Heart right ventricle (tissue), 16 donors: ENCODE data around the gene UBN2. TPM values are rescaled to one million over a fixed set of nuclear protein-coding genes. Genes with fewer than 3 reads are reported as not detected.
A peak's percentile ranks its signal among the peaks of the same experiment; 100 is the strongest.

Experiments used
- ATAC-seq, 8 donors: fragments of 200-7000 bp; cut with Tn5 transposase; one replicate each; pipeline ENCODE4 v1.9.1; 2020; ENCODE audit warnings: mild to moderate bottlenecking in 8 of 8, moderate library complexity in 8 of 8, moderate number of reproducible peaks in 1 of 8
- DNase-seq, 2 donors: peaks; one replicate each; pipeline ENCODE4 v3.0.0-alpha.2; 2020
- H3K27ac ChIP-seq, 10 donors: fragments of 200-600 bp; sonication (generic) in 2 of 10; one replicate each; pipeline versions ENCODE4 v1.5.0 to v1.8.0; 2020 to 2022; ENCODE audit warnings: mild to moderate bottlenecking in 3 of 10
- H3K27me3 ChIP-seq, 7 donors: fragments of 200-600 bp; one replicate each; pipeline ENCODE4 v1.8.0; 2021 to 2022; ENCODE audit warnings: mild to moderate bottlenecking in 2 of 7
- H3K36me3 ChIP-seq, 9 donors: fragments of 200-600 bp; sonication (generic) in 1 of 9; one replicate each; pipeline versions ENCODE4 v1.5.0 to v1.8.0; 2020 to 2022; ENCODE audit warnings: mild to moderate bottlenecking in 2 of 9
- H3K4me1 ChIP-seq, 9 donors: fragments of 200-600 bp; sonication (generic) in 1 of 9; one replicate each; pipeline versions ENCODE4 v1.5.0 to v1.8.0; 2020 to 2022; ENCODE audit warnings: mild to moderate bottlenecking in 4 of 9
- H3K4me3 ChIP-seq, 10 donors: fragments of 200-600 bp; sonication (generic) in 2 of 10; one replicate each; pipeline versions ENCODE4 v1.5.0 to v1.8.0; 2020 to 2022; ENCODE audit warnings: mild to moderate bottlenecking in 7 of 10, moderate library complexity in 2 of 10
- H3K9me3 ChIP-seq, 11 donors: fragments of 200-600 bp in 10 of 11; sonication (generic) in 2 of 11; one replicate each; pipeline versions ENCODE4 v1.5.0 to v1.8.0; 2013 to 2022; ENCODE audit warnings: mild to moderate bottlenecking in 2 of 11, control low read depth in 1 of 11, moderate library complexity in 1 of 11
- CTCF ChIP-seq, 9 donors: fragments of 200-600 bp; sonication (generic) in 2 of 9; IDR thresholded peaks; one replicate each; pipeline versions ENCODE4 v1.5.0 to v1.8.0; 2021 to 2022; ENCODE audit warnings: antibody characterized with exemption in 9 of 9, mild to moderate bottlenecking in 5 of 9, moderate library complexity in 1 of 9
- WGBS, 2 donors: extraction: QIAGEN DNeasy Blood & Tissue Kit; methylation state at CpG; one replicate each; pipeline ENCODE4 v1.1.7; 2013; ENCODE audit warnings: inconsistent platforms in 1 of 2; 5-methylcytosine and 5-hydroxymethylcytosine counted together
- intact Hi-C, 10 donors: fragments of 100-400 bp; cut with DNase I; formaldehyde crosslinking; loops; one replicate each; pipeline versions ENCODE4 v1.11.1 to v1.14.2; 2022
- polyA plus RNA-seq, 2 donors: library from polyadenylated mRNA; stranded (reverse); fragments of 200-250 nt; gene quantifications; one replicate each; pipeline ENCODE4 v1.2.3, GENCODE V29; 2013
- total RNA-seq, 10 donors: library from RNA; stranded (reverse); fragmentation: NEBNext Ultra II Directional in 3 of 10; extraction: Animal tissue kit (Norgen Biotek cat#: 25700) in 3 of 10; gene quantifications; one replicate each; pipeline versions ENCODE4 v1.2.1 to v1.2.4, GENCODE V29; 2021 to 2023
- donor health status: Arrhythmogenic right ventricular cardiomyopathy.
- donor health status: ischemic (EF 13 %, LVEDD 7.1; RV severe dilation, severe dysfunction).
- donor health status: healthy with polysubstance abuse.
- donor health status: DM: no; HTN: yes; CAD: no.
- donor health status: DM: no; HTN: no; CAD: no.
- donor health status: ischemic (EF 25% LVEDD 6.9; RV normal size, moderate dysfunction).
- donor health status: ischemic (EF 25% LVEDD 5.7; RV mildly dilated, moderate dysfunction).
- donor health status: healthy.
- donor health status: DM: yes; HTN: yes; CAD: no.
- donor health status: Ischemic cardiomyopathy.
- donor health status: ischemic (EF 35%, LVEDD 5.7; RV mildly dilated, moderate dysfunction).
- donor health status: nonischemic (EF 11% LVEDD 7.7; RV severe dilation, severe dysfunction).
- donor health status: DM: yes; HTN: yes; CAD: no.
- donor health status: PGD.
- donor health status: ischemic (EF 29% LVEDD 5.4; RV normal size, mild dysfunction).
- donor health status: nonischemic (EF 23%, LVEDD 6.1; RV moderate dilation, normal function).

UBN2 gene
- total and polyA plus RNA-seq, 12 donors, result 1.3 to 27.0 (median 21.4) TPM

GRCh38 chr7:139334399-139335150, 103.5 kb downstream of the UBN2 start:
- no peak for DNase-seq
- no peak for ATAC-seq
- Histone ChIP-seq H3K27ac (no peak overlapping the region), H3K27me3 (no peaks in the 10 kb centered on the region), H3K4me1 (peaks cover 0 to under 1% (median 0%) of the 10 kb centered on the region in 9 donors), H3K9me3 (peaks cover 0 to 4% (median 0%) of the 10 kb centered on the region in 11 donors), H3K36me3 (no peaks in the 10 kb centered on the region), H3K4me3 (no peak overlapping the region)
- intact Hi-C loops, result no loop called here
- WGBS, 2 donors, result 93 to 94% methylated on average over 4 of the region's 4 CpGs
- TF ChIP-seq CTCF (IDR thresholded peaks at IDR 0.05), result no peak

GRCh38 chr7:139339025-139339424, 108.0 kb downstream of the UBN2 start:
- Histone ChIP-seq H3K4me1 (peaks cover 0 to 20% (median 13%) of the 10 kb centered on the region in 9 donors), H3K9me3 (peaks cover 0 to 8% (median 0%) of the 10 kb centered on the region in 11 donors)
- 95 to 96% methylated on average over 2 of the region's 2 CpGs for WGBS, 2 donors

GRCh38 chr7:139339698-139340036, 108.6 kb downstream of the UBN2 start:
- intact Hi-C loops, result loop anchor here in 3 of 10 donors (1.0 to 2.0 kb wide), 2 partner anchors 19 to 20 kb away; partner anchors contain the start of gene LUC7L2 (in 3 of the 3)
- Histone ChIP-seq H3K4me3 (peak overlapping the region; percentile 22 to 93 (median 82)), H3K9me3 (peaks cover 0 to 8% (median 0%) of the 10 kb centered on the region in 11 donors), H3K4me1 (peaks cover 0 to 20% (median 13%) of the 10 kb centered on the region in 9 donors), H3K27ac (peak overlapping the region; percentile 98 to 100 (median 99)), H3K27me3 (no peaks in the 10 kb centered on the region), H3K36me3 (peaks cover 0 to 2% (median 0%) of the 10 kb centered on the region in 9 donors)
- DNase-seq, result no peak
- no peak for TF ChIP-seq CTCF (IDR thresholded peaks at IDR 0.05)
- ATAC-seq, result no peak
- WGBS, 2 donors, result 73 to 78% methylated on average over 13 of the region's 13 CpGs

More at GRCh38 chr7:139339025-139339424, 108.0 kb downstream of the UBN2 start:
- no peak for TF ChIP-seq CTCF (IDR thresholded peaks at IDR 0.05)
- H3K36me3 ChIP-seq, result no peaks in the 10 kb centered on the region
- ATAC-seq, result no peak
- H3K4me3 ChIP-seq, result no peak overlapping the region
- no peak for DNase-seq
- no peaks in the 10 kb centered on the region for H3K27me3 ChIP-seq
- no peak overlapping the region for H3K27ac ChIP-seq
- intact Hi-C loops, result no loop called here

DNA sequence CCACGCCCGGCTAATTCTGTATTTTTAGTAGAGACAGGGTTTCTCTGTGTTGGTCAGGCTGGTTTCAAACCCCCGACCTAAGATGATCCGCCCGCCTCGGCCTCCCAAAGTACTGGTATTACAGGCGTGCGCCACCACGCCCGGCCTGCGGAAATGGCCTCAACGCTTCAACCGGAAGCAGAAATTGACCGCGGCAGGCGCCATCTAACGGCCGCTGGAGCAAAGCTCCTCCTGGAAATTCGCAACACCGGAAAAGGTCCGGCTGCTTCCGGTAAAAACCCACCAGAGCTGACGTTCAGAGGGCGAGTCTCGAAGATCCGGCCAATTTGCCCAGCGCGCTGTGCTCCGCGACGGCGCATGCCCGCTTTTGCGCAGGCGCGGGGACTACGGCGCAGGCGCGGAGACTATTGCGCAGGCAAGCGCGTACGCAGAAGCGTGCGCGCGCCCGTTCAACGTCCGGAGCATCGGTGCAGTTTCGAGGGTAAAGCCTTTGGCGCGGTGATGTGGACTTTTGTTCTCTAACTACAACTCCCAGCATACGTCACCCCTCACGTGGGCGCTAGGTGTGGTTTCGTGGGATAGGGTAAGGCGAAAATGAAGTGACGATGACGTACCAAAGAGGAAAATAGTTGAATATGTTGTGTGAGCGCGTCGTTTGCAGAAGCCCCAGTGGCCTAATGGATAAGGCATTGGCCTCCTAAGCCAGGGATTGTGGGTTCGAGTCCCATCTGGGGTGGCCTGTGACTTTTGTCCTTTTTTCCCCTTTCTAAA, 109.2 kb downstream of the UBN2 start:
- peak overlapping the region; percentile 98 to 100 (median 99) for H3K27ac ChIP-seq
- peaks cover 0 to 8% (median 0%) of the 10 kb centered on the region in 9 donors for H3K36me3 ChIP-seq
- DNase-seq, result peak; percentile 95 to 99
- peak overlapping the region; percentile 59 to 93 (median 82) for H3K4me3 ChIP-seq
- peak; percentile 87 to 93 (median 90) for ATAC-seq
- intact Hi-C loops, result loop anchor here in 3 of 10 donors (1.0 to 2.0 kb wide), 2 partner anchors 19 kb away; partner anchors contain the start of gene LUC7L2 (in 3 of the 3)
- peaks cover 0 to 20% (median 13%) of the 10 kb centered on the region in 9 donors for H3K4me1 ChIP-seq
- no peaks in the 10 kb centered on the region for H3K27me3 ChIP-seq
- peaks cover 0 to 8% (median 0%) of the 10 kb centered on the region in 11 donors for H3K9me3 ChIP-seq
- WGBS, 2 donors, result 2% methylated on average over 66 of the region's 66 CpGs
- TF ChIP-seq CTCF (IDR thresholded peaks at IDR 0.05), result peak; percentile 57 to 94 (median 80)
